ENCODE data around the gene KRT6B. TPM values are rescaled to one million over a fixed set of nuclear protein-coding genes. Genes with fewer than 3 reads are reported as not detected.
"Not testable (repeated sequence)": the region's sequence is repeated elsewhere in the genome, so short reads cannot be mapped to it uniquely, and the experiment has no call there.

The KRT6B gene
- total RNA-seq, 1 experiment from 2014 or later = not detected

- DNase-seq = no peak
- no peak overlapping the region for H3K4me2 ChIP-seq (ENCODE audit: low read depth, low read length, poor library complexity, severe bottlenecking)
Measured at GRCh38 chr12:52495389-52495788, 43.4 kb upstream of the KRT6B start.

GRCh38 chr12:52494518-52494917 is 42.6 kb upstream of the KRT6B start:
- Histone ChIP-seq H3K9me2 (replicated peaks; ENCODE audit: insufficient read depth, low read length) (no peaks in the 10 kb centered on the region), H3K4me3 (ENCODE audit: low read length) (no peak overlapping the region), H3K79me2 (ENCODE audit: low read length) (no peaks in the 10 kb centered on the region), H3K9ac (ENCODE audit: low read length) (no peak overlapping the region), H4K20me1 (ENCODE audit: insufficient read depth, low read depth, low read length) (no peaks in the 10 kb centered on the region), H2AFZ (ENCODE audit: low read length) (no peak overlapping the region), H3K27ac (ENCODE audit: low read length) (no peak overlapping the region), H3K4me1 (ENCODE audit: low read length) (peaks cover 21% of the 10 kb centered on the region), H3K4me2 (ENCODE audit: low read depth, low read length, poor library complexity, severe bottlenecking) (no peak overlapping the region), H3K36me3 (ENCODE audit: insufficient read depth, low read length) (no peaks in the 10 kb centered on the region), H3K27me3 (ENCODE audit: low read length) (no peaks in the 10 kb centered on the region), H3K9me3 (ENCODE audit: low read length) (no peaks in the 10 kb centered on the region)
- DNase-seq = no peak

More at GRCh38 chr12:52495389-52495788, 43.4 kb upstream of the KRT6B start:
- H3K27ac ChIP-seq (ENCODE audit: low read length) = no peak overlapping the region
- H3K4me1 ChIP-seq (ENCODE audit: low read length) = peaks cover 21% of the 10 kb centered on the region
- H4K20me1 ChIP-seq (ENCODE audit: insufficient read depth, low read depth, low read length) = no peaks in the 10 kb centered on the region
- no peak overlapping the region for H3K9ac ChIP-seq (ENCODE audit: low read length)
- H3K9me2 ChIP-seq (replicated peaks; ENCODE audit: insufficient read depth, low read length) = no peaks in the 10 kb centered on the region
- no peak overlapping the region for H2AFZ ChIP-seq (ENCODE audit: low read length)
- H3K36me3 ChIP-seq (ENCODE audit: insufficient read depth, low read length) = no peaks in the 10 kb centered on the region
- H3K9me3 ChIP-seq (ENCODE audit: low read length) = no peaks in the 10 kb centered on the region
- no peaks in the 10 kb centered on the region for H3K27me3 ChIP-seq (ENCODE audit: low read length)
- H3K4me3 ChIP-seq (ENCODE audit: low read length) = no peak overlapping the region
- no peaks in the 10 kb centered on the region for H3K79me2 ChIP-seq (ENCODE audit: low read length)

- Histone ChIP-seq H3K4me1 (ENCODE audit: low read length) (peaks cover 21% of the 10 kb centered on the region), H3K9ac (ENCODE audit: low read length) (no peak overlapping the region), H3K27ac (ENCODE audit: low read length) (no peak overlapping the region), H2AFZ (ENCODE audit: low read length) (no peak overlapping the region), H4K20me1 (ENCODE audit: insufficient read depth, low read depth, low read length) (no peaks in the 10 kb centered on the region), H3K4me3 (ENCODE audit: low read length) (no peak overlapping the region), H3K36me3 (ENCODE audit: insufficient read depth, low read length) (no peaks in the 10 kb centered on the region), H3K4me2 (ENCODE audit: low read depth, low read length, poor library complexity, severe bottlenecking) (no peak overlapping the region), H3K9me2 (replicated peaks; ENCODE audit: insufficient read depth, low read length) (no peaks in the 10 kb centered on the region), H3K79me2 (ENCODE audit: low read length) (no peaks in the 10 kb centered on the region), H3K27me3 (ENCODE audit: low read length) (no peaks in the 10 kb centered on the region), H3K9me3 (ENCODE audit: low read length) (no peaks in the 10 kb centered on the region)
- no peak for DNase-seq
Measured at GRCh38 chr12:52494100-52494499, 42.2 kb upstream of the KRT6B start.

DNA sequence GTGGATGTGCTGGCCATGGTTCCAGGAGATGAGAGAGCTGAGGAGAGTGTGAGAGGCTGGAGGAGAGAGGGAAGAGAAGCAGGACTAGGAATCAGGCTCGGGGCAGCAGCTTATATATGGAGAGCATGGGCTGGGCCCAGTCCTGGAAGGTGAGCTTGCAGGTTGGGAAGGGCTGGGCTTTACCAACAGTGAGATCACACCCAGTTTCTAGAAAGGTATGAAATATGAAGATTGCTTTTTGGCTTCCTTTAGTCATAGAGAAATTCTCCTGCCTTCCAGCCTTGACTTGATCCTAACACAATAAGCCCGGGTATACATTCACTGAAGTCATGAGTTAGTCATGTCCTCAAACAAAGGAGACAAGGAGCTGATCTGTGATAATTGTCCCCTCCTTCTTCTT is 41.2 kb upstream of the KRT6B start, which contains the start of gene KRT6A:
KRT6A (minus strand) TSS at position 86 of the 400 bp plus-strand sequence; CDS start at position 17, 69 bp downstream.
- no peaks in the 10 kb centered on the region for H3K9me2 ChIP-seq (replicated peaks; ENCODE audit: insufficient read depth, low read length)
- no peak within 1 kb of the TSS for H3K27ac ChIP-seq (ENCODE audit: low read length)
- no peaks in the 10 kb centered on the region for H3K79me2 ChIP-seq (ENCODE audit: low read length)
- H3K36me3 ChIP-seq (ENCODE audit: insufficient read depth, low read length) = no peaks in the 10 kb centered on the region
- H2AFZ ChIP-seq (ENCODE audit: low read length) = no peak within 1 kb of the TSS
- no peaks in the 10 kb centered on the region for H3K9me3 ChIP-seq (ENCODE audit: low read length)
- peaks cover 21% of the 10 kb centered on the region for H3K4me1 ChIP-seq (ENCODE audit: low read length)
- H3K27me3 ChIP-seq (ENCODE audit: low read length) = no peaks in the 10 kb centered on the region
- H3K9ac ChIP-seq (ENCODE audit: low read length) = no peak within 1 kb of the TSS
- H3K4me3 ChIP-seq (ENCODE audit: low read length) = no peak within 1 kb of the TSS
- H4K20me1 ChIP-seq (ENCODE audit: insufficient read depth, low read depth, low read length) = no peaks in the 10 kb centered on the region
- no peak for DNase-seq
- H3K4me2 ChIP-seq (ENCODE audit: low read depth, low read length, poor library complexity, severe bottlenecking) = no peak within 1 kb of the TSS

DNA sequence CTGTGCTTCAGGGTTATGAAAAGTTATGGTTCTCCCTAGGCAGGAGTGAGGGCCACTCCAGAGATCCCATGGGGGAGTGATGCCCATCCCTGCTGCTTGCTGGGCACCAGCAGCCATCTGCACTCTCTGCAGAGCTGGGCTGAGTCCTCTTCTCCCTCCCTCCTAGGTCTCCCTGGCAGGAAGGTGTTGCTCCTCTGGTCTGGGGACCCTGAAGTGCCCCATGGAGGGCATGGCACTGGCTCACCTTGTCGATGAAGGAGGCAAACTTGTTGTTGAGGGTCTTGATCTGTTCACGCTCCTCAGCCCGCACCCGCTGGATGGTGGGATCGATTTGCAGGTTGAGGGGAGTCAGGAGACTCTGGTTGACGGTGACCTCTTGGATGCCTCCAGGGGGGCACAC is 40.5 kb upstream of the KRT6B start:
- H3K4me3 ChIP-seq (ENCODE audit: low read length) = not testable (repeated sequence)

DNA sequence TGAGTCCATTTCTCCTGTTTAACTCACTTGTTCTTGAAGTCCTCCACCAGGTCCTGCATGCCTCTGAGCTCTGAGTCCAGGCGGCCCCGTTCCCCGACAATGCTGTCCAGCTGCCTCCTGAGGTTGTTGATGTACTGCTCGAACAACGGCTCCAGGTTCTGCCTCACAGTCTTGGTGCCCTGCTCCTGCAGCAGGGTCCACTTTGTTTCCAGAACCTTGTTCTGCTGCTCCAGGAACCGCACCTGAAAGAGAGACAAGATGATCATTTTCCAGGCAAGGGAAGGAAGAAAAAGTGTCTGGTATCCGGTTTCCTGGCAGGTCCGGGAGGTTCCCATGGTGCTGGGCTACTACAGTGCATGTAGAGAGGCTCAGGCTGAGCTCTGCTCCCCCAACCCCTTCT is 39.5 kb upstream of the KRT6B start:
- not testable (repeated sequence) for H2AFZ ChIP-seq (ENCODE audit: low read length); H3K4me3 ChIP-seq (ENCODE audit: low read length); H3K9ac ChIP-seq (ENCODE audit: low read length); H3K79me2 ChIP-seq (ENCODE audit: low read length); H3K9me3 ChIP-seq (ENCODE audit: low read length); H3K4me2 ChIP-seq (ENCODE audit: low read depth, low read length, poor library complexity, severe bottlenecking); H3K27ac ChIP-seq (ENCODE audit: low read length); H3K27me3 ChIP-seq (ENCODE audit: low read length); H3K9me2 ChIP-seq (replicated peaks; ENCODE audit: insufficient read depth, low read length); DNase-seq; H4K20me1 ChIP-seq (ENCODE audit: insufficient read depth, low read depth, low read length); H3K36me3 ChIP-seq (ENCODE audit: insufficient read depth, low read length)
- H3K4me1 ChIP-seq (ENCODE audit: low read length) = peaks cover 15% of the 10 kb centered on the region

More for the DNA sequence above, 40.5 kb upstream of the KRT6B start:
- not testable (repeated sequence) for H2AFZ ChIP-seq (ENCODE audit: low read length); H4K20me1 ChIP-seq (ENCODE audit: insufficient read depth, low read depth, low read length); H3K36me3 ChIP-seq (ENCODE audit: insufficient read depth, low read length); H3K27ac ChIP-seq (ENCODE audit: low read length); H3K9me2 ChIP-seq (replicated peaks; ENCODE audit: insufficient read depth, low read length); H3K9ac ChIP-seq (ENCODE audit: low read length); DNase-seq; H3K79me2 ChIP-seq (ENCODE audit: low read length); H3K9me3 ChIP-seq (ENCODE audit: low read length); H3K27me3 ChIP-seq (ENCODE audit: low read length); H3K4me2 ChIP-seq (ENCODE audit: low read depth, low read length, poor library complexity, severe bottlenecking)
- H3K4me1 ChIP-seq (ENCODE audit: low read length) = peaks cover 21% of the 10 kb centered on the region

GRCh38 chr12:52488736-52489135 is 36.8 kb upstream of the KRT6B start:
- no peak overlapping the region for H2AFZ ChIP-seq (ENCODE audit: low read length)
- no peaks in the 10 kb centered on the region for H3K4me1 ChIP-seq (ENCODE audit: low read length)
- H3K9me3 ChIP-seq (ENCODE audit: low read length) = peaks cover 8% of the 10 kb centered on the region; the same call in 1 of the 2 replicates
- H3K27me3 ChIP-seq (ENCODE audit: low read length) = no peaks in the 10 kb centered on the region
- no peak overlapping the region for H3K4me2 ChIP-seq (ENCODE audit: low read depth, low read length, poor library complexity, severe bottlenecking)
- H3K4me3 ChIP-seq (ENCODE audit: low read length) = no peak overlapping the region
- H4K20me1 ChIP-seq (ENCODE audit: insufficient read depth, low read depth, low read length) = no peaks in the 10 kb centered on the region
- no peak for DNase-seq
- no peak overlapping the region for H3K27ac ChIP-seq (ENCODE audit: low read length)
- H3K9ac ChIP-seq (ENCODE audit: low read length) = no peak overlapping the region
- no peaks in the 10 kb centered on the region for H3K9me2 ChIP-seq (replicated peaks; ENCODE audit: insufficient read depth, low read length)
- no peaks in the 10 kb centered on the region for H3K36me3 ChIP-seq (ENCODE audit: insufficient read depth, low read length)
- H3K79me2 ChIP-seq (ENCODE audit: low read length) = no peaks in the 10 kb centered on the region

DNA sequence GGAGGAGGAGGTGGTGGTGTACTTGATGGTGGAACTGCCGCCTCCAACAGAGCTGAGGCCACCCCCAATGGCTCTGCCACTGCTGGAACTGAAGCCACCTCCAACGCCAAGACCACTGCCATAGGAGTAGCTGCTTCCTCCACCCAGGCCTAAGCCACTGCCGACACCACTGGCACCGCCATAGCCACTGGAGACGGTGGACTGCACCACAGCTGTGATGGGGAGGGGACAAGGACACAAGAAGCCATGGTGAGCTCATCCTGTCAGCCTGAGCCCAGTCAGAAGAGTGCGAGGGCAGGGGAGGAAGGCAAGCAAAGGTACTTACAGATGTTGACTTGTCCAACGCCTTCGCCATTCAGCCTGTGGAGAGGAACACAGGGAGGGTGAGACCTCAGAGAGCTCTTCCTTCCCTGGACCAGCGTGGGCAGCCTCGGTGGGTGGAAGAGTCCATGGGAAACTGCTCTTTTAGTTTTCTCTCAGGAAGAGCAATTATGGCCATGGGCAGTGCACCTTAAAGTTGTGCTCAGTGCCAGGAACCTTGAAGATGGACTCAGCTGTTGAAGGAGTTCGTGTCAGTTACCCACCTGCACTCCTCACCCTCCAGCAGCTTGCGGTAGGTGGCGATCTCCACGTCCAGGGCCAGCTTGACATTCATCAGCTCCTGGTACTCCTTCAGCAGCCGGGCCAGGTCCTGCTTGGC is 35.9 kb upstream of the KRT6B start:
- not testable (repeated sequence) for H3K27me3 ChIP-seq (ENCODE audit: low read length); H4K20me1 ChIP-seq (ENCODE audit: insufficient read depth, low read depth, low read length); H2AFZ ChIP-seq (ENCODE audit: low read length); DNase-seq; H3K4me1 ChIP-seq (ENCODE audit: low read length); H3K9ac ChIP-seq (ENCODE audit: low read length); H3K36me3 ChIP-seq (ENCODE audit: insufficient read depth, low read length); H3K4me3 ChIP-seq (ENCODE audit: low read length); H3K79me2 ChIP-seq (ENCODE audit: low read length); H3K4me2 ChIP-seq (ENCODE audit: low read depth, low read length, poor library complexity, severe bottlenecking); H3K9me2 ChIP-seq (replicated peaks; ENCODE audit: insufficient read depth, low read length); H3K27ac ChIP-seq (ENCODE audit: low read length); H3K9me3 ChIP-seq (ENCODE audit: low read length)

Measured in Karpas-422 (cell line).